NCI-H526 treated with DMSO at 0.1 percent for 48 hours (cell line): ENCODE data around the gene NF1.
"Not testable (repeated sequence)": the region's sequence is repeated elsewhere in the genome, so short reads cannot be mapped to it uniquely, and the experiment has no call there.

Source experiments
- DNase-seq: peaks from one replicate; lab custom pipeline; 2025; lab: John Stamatoyannopoulos, UW

Gene NF1

DNA sequence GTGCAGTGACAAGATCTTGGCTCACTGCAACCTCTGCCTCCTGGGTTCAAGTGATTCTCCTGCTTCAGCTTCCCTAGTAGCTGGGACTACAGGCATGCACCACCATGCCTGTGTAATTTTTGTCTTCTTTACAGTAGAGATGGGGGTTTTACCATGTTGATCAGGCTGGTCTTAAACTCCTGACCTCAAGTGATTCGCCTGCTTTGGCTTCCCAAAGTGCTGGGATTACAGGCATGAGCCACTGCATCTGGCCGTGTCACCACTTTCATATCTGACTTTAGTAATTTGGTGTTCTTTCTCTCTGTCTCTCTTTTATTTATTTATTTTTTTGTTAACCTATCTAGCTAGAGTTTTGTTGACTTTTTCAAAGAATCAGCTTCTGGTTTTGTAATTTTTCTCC is 103.9 kb downstream of the NF1 start:
- not testable (repeated sequence) for DNase-seq

DNA sequence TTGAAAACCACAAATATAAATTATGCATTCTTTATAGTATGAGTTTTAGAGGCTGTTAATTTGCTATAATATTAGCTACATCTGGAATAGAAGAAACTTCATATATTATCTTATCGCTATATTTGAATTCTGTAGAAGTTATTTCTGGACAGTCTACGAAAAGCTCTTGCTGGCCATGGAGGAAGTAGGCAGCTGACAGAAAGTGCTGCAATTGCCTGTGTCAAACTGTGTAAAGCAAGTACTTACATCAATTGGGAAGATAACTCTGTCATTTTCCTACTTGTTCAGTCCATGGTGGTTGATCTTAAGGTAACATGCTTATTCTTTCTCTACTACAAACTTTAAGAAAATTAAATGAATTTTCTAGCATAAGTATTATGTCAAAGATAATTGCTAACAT is 105.5 kb downstream of the NF1 start:
- DNase-seq, result no peak

DNA sequence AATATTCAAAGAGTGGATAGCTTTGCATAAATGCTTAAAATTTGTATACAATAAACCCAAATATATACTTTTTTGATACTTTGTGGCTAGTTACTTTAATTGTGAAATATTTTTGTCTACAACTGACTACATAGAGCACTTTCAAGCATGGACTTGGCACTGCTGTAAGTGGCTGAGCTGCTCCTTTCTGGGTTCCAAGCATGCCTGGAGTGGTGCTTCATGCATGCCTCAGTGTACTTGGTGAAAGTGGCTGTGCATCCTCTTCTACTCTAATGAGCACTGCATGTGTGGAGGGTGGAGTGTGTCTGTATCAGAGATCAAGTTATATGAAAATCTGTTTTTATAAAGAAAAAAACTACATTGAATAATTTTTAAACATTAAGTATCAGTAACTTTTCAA is 108.2 kb downstream of the NF1 start:
- no peak for DNase-seq

DNA sequence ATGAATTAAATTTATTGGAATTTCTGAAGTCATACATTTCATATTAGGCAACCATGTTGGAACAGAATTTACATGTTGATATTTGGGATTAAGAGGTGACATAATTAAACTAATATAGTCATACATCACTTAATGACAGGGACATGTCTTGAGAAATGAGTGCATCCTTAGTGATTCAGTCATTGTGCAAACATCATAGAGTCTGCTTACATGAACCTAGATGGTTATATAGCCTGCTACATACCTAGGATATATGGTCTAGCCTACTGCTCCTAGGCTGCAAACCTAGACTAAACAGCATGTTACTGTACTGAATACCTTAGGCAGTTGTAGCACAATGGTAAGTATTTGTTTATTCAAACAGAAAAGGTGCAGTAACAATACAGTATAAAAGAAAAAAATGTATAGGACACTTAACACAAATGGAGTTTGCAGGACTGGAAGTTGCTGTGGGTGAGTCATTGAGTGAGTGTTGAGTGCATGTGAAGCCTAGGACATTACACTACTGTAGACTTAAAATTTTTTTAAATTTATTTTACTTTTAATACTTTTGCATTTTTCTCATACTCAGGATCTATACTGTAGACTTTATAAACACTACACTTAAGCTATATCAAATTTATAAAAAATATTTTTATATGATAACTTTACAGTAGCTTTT is 116.7 kb downstream of the NF1 start:
- DNase-seq, result peak; percentile 19

DNA sequence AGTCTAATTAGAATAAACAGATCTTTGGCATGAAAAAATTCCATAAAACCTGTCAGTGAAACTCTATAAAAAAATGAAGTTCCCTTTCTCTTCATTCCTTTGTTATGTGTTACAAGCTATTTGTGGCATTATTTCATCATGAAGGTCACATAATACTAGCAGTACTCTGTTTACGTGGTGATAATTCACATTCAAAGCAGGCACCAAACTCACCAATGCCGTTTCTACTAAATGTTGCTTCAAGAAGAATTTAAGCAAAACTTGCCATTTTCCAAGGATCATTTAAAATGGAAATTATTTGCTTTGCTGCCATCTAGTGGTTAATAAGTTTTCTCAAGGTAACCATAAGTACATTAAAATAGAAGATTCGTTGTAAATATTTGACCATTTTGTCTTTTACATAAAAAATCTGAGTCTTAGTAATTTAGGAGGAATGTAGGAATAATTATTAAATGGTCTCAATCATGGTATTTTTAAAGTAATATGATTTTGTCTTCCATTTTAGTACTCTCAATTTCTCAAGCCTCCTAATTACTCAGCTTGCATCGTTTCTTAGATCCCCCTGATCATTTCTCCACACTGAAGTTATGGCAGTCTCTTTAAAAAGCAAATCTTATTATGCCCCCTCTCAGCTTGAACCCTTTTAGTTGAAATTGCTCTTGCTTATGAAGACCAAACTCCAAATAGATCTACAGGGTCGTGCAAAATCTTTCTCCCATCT is 121.4 kb downstream of the NF1 start:
- peak; percentile 39 for DNase-seq

DNA sequence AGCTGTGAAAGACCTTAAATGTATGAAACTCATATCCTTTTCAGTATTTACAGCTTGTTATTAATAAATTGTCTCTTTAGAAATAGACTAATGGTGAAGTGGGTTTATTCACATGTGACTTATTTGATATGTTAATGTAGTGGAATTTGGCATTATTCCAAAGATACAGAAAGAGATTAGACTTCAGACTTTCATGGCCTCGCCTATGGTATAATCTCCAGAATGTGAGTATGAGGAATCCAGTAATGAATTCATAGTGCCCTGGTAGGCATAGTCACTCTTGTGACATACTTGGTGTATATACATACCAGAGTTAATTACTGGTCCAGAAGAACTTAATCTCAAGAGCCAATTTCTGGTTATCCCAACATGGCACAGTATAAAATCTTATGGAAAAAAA is 129.6 kb downstream of the NF1 start:
- DNase-seq, result no peak

DNA sequence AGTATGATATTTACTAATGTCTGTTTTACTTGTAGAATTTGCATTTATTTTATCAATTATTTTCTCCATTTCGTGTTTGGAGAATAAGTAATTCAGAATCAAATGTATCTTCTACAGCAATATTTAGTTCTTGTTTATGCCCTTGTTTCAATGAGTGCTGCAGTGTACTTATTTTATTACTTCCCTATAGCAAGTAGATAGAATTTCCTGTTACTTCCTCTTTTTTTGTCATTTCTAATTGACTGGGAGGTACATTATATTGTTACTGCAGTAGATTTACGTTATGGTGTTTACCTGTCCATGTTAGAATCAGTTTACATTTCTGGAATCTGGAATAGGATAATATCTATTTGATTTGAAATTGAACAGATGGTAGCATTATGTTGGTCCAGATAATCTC is 131.1 kb downstream of the NF1 start:
- DNase-seq, result no peak

DNA sequence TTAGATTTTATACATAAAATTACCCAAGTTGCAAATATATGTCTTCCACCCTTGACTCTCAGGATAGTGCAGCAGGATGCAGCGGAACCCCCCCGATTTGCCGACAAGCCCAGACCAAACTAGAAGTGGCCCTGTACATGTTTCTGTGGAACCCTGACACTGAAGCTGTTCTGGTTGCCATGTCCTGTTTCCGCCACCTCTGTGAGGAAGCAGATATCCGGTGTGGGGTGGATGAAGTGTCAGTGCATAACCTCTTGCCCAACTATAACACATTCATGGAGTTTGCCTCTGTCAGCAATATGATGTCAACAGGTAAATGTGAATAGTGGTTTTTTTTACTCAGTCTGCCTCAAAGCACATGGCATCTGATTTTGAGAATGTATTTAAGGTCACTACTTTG is 131.6 kb downstream of the NF1 start:
- DNase-seq, result no peak

DNA sequence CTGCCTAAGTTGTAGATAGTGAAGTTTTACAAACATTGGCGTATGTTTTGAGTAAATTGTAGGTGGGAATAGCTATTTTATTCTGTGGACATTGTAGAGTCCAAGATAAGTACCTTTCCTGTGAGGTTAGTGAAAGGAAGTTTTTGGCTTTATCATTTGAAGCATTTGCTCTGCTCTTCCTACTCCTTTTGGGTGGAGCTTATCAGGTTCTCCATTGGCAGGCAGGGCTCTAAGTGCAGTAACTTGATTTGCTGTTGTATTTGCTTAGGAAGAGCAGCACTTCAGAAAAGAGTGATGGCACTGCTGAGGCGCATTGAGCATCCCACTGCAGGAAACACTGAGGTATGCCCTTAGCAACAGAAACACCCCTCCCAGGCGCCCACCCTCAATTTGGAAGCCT is 132.2 kb downstream of the NF1 start:
- no peak for DNase-seq

DNA sequence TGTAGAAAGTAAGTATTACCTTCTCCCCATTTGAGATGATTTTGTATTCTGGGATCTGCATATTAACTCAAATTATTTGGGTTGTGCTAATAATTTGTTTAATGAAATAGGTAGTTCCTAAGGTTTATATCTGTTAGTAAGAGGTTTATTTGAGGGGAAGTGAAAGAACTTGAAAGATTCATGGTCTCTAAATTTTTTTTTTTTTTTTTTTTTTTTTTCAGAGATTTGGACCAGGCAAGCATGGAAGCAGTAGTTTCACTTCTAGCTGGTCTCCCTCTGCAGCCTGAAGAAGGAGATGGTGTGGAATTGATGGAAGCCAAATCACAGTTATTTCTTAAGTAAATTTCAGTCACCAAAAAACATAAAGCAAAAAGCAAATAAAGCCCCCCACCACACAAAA is 137.1 kb downstream of the NF1 start:
- no peak for DNase-seq

DNA sequence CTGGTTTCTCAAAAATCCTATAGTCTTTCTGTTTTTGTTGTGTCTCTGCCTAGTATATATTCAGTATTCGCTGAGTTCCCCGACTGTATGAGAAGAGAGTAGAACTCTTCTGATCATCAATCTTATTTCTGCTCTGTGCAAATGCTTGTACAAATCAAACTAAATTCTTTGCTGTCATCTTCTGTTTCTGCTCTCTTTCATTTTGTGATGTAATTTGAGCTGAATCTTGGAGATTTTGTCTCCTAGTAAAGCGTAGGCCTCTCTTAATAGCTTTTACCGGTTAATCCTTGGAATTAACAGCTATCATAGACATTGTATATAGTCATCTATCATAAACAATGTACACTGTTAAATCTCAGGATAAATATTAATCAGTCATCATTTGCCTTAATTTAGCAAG is 140.3 kb downstream of the NF1 start:
- no peak for DNase-seq

DNA sequence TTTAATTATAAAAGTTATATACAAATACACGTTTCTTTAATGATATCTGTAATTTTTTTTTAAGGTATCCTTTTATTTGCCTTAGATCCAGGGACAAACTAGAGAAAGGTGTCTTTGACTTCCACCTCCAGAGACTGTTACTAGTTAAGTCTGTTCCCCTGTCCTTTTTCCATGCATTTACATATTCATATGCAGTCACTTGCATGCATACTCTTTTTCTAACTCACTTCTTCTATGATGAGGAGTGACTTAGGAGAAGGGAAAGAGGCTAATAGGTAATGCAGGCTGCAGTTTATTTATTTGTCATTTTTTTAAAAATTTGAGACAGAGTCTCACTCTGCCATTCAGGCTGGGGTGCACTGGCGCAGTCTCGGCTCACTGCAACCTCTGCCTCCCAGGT is 141.4 kb downstream of the NF1 start:
- DNase-seq, result peak; percentile 27

DNA sequence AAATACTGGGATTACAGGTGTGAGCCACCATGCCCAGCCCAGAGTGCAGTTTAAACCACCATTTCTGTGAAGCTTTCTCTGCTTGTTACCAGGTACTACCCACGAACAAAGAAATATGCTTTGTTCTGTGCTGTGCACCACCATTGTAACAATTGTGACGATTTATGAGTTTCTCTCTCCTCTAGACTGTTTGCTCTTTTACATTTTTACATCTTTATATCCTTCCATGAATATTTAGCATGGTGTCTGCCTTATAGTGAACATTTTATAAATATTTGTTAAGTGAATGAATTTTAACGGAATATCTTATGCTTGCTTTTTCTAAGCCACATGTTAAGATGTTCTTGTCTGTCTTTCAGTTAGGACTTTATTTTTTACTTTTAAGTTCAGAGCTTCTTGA is 141.9 kb downstream of the NF1 start:
- DNase-seq, result no peak

DNA sequence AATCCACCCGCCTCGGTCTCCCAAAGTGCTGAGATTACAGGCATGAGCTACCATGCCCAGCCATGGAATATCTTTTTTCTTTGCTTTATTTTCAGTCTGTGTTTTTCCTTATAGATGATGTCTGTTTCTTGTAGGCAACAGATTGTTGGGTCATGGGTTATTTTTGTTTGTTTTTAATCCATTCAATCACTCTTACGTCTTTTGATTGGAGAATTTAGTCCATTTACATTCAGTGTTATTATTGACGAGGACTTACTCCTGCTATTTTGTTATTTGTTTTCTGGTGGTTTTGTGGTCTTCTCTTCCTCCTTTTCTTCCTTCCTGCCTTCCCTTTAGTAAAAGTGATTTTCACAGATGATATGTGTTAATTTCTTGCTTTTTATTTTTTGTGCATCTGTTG is 146.3 kb downstream of the NF1 start:
- DNase-seq, result no peak

DNA sequence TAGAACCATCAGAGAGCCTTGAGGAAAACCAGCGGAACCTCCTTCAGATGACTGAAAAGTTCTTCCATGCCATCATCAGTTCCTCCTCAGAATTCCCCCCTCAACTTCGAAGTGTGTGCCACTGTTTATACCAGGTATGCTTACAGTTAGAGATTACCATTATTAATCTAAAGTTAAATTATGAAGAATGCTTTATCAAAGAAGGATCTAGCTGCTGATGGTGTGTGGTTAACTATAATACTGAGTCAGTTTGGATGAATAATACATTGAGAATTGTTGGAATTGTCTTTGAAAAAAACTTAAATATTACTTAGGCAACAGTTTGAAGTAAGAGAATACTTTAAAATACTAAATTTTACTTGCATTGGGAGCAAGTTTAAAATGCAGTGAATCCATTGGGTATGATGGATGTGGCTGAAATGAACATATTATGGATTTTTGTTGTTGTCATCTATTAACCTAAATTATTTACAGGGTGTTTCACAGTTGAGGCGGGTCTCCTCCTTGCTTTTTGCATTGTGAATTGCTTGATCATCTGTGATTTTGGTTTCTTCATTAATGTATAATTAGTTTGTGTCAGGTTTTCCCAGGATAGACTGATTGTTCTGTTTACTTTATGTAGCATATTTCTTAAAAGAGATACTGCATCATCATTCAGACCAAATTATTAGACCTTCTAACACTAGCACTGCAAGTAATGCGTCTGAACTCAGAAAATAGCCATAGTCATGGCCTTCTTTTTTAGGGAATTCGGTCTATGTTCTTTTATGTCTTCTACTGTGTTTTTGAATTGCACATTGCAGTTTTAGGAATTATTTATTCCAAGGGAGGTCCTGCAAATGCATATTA is 154.4 kb downstream of the NF1 start:
- DNase-seq, result no peak

DNA sequence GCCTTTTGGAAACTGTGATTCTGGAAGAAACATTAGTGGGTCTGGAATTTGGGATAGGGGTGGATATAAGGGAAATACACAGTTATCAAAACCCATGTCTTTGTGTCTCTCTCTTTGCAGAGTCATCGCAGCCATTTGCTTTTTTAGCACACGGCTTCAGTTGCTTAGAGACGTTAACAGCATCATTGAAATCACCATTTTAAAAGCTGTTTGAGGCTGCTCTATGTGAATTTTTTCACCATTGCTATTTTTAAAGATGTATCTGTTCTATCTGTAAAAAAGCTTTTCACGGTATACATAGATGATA is 155.0 kb downstream of the NF1 start:
- no peak for DNase-seq

DNA sequence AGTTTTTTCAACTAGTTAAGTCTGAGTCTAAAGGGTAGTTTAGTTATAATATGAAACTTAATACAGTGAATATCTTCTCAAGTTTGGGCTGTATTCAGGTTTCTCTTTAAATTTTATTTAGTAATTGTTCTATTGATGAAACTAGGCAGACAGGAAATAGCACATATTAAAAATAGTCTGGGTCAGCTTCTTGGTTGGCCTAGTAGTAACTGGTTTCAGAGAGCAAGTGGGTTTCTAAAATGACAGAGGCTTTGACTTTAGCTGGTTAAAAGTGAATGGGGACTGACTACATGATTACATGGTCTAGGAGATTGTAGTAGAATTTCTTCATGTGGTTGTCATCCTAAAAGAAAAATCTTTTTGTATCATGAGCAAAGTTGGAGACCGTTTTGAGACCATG is 155.5 kb downstream of the NF1 start:
- no peak for DNase-seq

DNA sequence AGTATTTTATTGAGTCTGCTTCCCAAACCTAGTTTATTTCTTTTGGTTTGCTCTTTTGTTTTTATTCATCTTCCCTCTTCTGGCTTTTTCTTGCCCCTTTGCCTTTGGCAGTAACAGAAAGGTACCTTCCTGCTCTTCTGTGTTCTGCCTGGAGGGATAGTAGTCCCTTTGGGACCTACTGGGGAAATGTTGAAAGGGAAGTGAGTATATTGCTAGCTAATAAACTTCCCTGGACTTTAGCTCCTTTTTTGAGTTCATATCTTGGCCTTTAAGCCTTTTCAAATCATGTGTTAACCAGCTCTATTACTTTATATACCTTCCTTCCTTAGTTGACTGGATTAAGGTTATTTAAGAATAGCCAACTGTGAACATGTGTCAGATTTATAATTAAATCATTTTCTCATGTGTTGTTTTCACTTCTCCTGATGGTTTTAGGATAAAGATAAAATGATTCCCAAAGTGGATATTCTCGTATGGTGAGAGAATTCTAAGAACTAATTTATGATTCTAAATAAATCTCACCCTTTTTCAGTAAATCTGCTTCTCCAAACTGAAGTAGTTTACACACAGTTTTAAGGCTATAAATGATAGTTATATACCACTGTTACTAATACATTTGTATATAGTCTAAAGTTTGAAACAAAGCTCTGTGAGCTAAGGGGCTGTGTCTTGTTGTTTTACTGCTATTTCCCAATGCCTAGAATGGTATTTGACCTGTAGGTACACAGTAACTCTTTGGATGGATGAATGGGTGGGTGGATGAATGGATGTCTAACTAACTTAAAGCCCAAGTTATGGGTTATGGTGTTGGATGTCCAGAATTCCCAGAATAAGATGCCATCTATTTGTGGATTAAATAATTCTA is 156.6 kb downstream of the NF1 start:
- no peak for DNase-seq

DNA sequence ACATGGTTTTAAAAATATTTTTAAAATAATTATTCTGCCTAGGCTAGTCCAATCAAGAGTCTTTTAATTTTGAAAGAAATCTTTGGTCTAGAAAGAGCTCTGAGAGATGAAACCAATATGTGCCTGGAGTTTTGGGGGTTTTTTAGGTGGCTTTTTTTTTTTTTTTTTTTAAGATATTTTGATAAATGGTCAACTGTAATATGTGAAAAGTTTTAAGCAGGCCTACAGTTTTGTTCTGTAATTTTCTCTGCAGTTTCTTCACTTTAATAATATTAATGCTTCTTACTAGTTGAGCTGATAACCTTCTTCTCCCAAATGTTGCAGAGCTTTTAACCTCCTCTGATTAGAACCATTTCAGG is 157.2 kb downstream of the NF1 start:
- no peak for DNase-seq

DNA sequence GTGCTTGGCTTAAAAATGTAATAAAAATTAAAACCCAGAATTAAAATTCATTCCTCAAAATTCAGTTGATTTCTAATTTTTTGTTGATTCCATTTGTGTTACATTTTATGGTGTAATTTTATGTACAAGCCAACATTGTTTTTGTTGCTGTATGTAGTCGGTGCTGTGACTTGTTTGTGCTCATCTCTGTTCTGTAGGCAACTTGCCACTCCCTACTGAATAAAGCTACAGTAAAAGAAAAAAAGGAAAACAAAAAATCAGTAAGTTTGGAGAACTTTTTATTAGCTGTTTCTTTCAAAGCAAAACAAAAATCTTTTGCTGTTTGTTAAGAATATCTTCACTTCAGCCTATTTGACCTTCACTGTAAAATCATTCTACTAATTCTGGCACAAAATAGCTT is 158.0 kb downstream of the NF1 start:
- DNase-seq, result no peak

DNA sequence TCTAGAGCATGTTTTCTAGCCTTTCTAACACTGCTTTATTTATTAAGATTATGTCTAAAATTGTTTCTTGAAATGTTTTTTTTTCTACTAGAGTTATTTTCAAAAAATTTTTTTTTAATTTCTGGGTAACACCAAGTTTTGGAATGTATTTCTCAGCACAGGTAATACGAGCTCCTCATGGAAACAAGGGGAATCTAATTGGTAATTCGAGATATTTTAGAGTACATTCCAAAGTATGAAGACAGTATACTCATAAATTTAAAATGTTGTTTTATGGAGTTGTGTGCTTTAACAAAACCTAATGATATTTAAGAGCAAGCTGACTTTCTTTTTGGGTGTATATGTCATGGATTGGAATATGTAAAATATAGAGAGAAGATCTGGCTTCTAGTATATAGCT is 159.9 kb downstream of the NF1 start:
- DNase-seq, result no peak

DNA sequence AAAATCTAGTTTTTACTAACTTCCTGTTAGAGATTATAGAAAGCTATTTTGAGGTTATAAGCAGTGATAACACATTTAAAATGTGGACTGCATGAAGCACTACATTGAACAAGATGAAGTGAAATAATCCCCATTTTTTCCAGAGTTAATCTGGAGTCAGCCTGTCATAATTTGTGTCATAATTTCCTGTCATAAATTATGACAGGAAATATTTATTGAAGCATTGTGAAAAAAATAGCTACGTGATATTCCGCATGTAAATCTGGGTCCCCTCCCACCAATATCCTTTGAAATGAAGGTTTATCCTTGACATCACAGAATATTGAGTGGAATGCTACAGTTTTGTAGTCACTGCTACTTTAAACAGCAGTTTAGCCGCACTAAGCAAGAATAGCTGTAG is 162.2 kb downstream of the NF1 start:
- DNase-seq, result no peak

DNA sequence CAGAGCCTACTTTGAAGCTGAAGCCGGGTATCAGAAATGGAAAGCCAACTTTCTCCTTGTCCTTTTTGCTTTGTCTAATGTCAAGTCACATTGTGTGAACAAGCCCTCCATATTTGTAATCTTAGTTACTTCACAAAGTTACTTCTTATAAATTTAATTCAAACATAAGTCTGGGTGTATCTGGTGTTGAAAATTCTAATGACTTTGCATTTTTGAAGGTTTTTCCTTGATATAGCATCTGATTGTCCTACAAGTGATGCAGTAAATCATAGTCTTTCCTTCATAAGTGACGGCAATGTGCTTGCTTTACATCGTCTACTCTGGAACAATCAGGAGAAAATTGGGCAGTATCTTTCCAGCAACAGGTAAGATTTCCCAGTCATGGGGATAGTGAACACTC is 165.4 kb downstream of the NF1 start:
- DNase-seq, result no peak
